ENCODE results near the gene CTBP2.

- TF ChIP-seq CTCF (IDR thresholded peaks at IDR 0.05) (no peak), POLR2AphosphoS5 (IDR thresholded peaks at IDR 0.05) (no peak), EP300 (IDR thresholded peaks at IDR 0.05) (no peak)
These were observed 9.2 kb downstream of the CTBP2 start for GRCh38 chr10:125151170-125151552.
